Measurements from ENCODE around the gene SPTLC2. TPM values are rescaled to one million over a fixed set of nuclear protein-coding genes. Genes with fewer than 3 reads are reported as not detected.

SPTLC2 gene
- total and polyA plus RNA-seq, 2 of the 8 experiments (the other 6 are each of a cell fraction or from before 2014, with no cell fraction given), result 8.9 to 35.1 TPM

DNA sequence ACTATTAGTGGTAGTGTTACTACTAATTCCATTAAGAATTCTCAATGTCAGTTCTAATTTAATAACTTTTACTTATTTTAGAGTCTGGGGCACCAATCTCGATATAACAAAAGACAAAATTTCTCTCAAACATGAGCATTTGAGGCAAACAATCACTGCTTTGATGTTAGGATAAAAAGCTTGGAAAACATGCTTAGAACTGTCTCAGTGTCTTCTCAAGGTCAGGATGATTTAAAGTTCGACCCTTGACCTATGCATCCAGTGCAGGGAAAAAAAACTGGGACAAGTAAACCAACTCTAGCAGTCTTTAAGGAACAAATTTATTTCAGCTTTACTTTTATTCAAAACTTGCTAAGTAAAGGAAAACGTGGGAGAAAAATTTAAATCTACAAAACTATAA is 31.1 kb downstream of the SPTLC2 start:
- no peak overlapping the region for H4K8ac ChIP-seq (ENCODE audit: extremely low read depth, insufficient read depth, low read length)
- 90% methylated on average over 3 of the region's 3 CpGs; no CpG with 5 or more reads in 1 of the 2 experiments for WGBS, 2 experiments (ENCODE audit: extremely low coverage in 1 of 2, insufficient coverage in 1 of 2, insufficient read length in 1 of 2, insufficient replicate concordance in 2 of 2, low coverage in 1 of 2, low lambda C conversion rate in 2 of 2, missing lambda C conversion rate in 1 of 2)
- H3K4me2 ChIP-seq (ENCODE audit: insufficient read depth in 1 of 2, low read depth in 2 of 2, low read length in 2 of 2), result no peak overlapping the region
- H3K79me1 ChIP-seq (ENCODE audit: low read depth, low read length), result peaks cover 7% of the 10 kb centered on the region; the same call in 1 of the 2 replicates
- H3K23me2 ChIP-seq (ENCODE audit: low read depth, low read length), result no peaks in the 10 kb centered on the region
- TF ChIP-seq RFX5 (IDR thresholded peaks at IDR 0.05; ENCODE audit: borderline replicate concordance, low read depth, low read length) (no peak), TAF1 (IDR thresholded peaks at IDR 0.05; ENCODE audit: low read depth, low read length) (no peak), SAP30 (IDR thresholded peaks at IDR 0.05; ENCODE audit: insufficient read depth, insufficient replicate concordance, low read length) (no peak)
- no peaks in the 10 kb centered on the region for H3K36me3 ChIP-seq (ENCODE audit: control insufficient read depth in 2 of 4, insufficient read depth in 4 of 4, low read length in 3 of 4)
- ChIA-PET POLR2A (ENCODE audit: partially characterized antibody) (no interaction called here), CTCF (ENCODE audit: partially characterized antibody) (no interaction called here)
- FAIRE-seq (no peak), DNase-seq (ENCODE audit: low read depth in 1 of 2, low spot score in 2 of 2) (no peak)
- H3K4me3 ChIP-seq (ENCODE audit: extremely low read depth in 1 of 4, insufficient read depth in 2 of 4, low read depth in 3 of 4, low read length in 4 of 4), result no peak overlapping the region
- no peak overlapping the region for H2BK20ac ChIP-seq (ENCODE audit: low read length)
- H3K79me2 ChIP-seq (ENCODE audit: control insufficient read depth in 1 of 2, insufficient read depth in 2 of 2, low read length in 2 of 2), result peaks cover 0 to 40% of the 10 kb centered on the region in 2 experiments; a peak in 2 of 4 replicates
- H3K27ac ChIP-seq (ENCODE audit: low read depth, low read length), result no peak overlapping the region
- no peak overlapping the region for H2BK5ac ChIP-seq (ENCODE audit: low read depth, low read length)
- no peak overlapping the region for H2AK5ac ChIP-seq (ENCODE audit: low read depth, low read length)
- H2AFZ ChIP-seq (ENCODE audit: low read length), result no peak overlapping the region
- no peak overlapping the region for H3K56ac ChIP-seq (replicated peaks; ENCODE audit: insufficient read length, low read depth, low read length)
- no peak overlapping the region for H2BK15ac ChIP-seq (ENCODE audit: low read length)
- H2BK12ac ChIP-seq (ENCODE audit: low read depth, low read length), result no peak overlapping the region
- no peak overlapping the region for H3K14ac ChIP-seq (ENCODE audit: insufficient read length)
- H3K4me1 ChIP-seq (replicated peaks in 1 of 4; ENCODE audit: control insufficient read depth in 3 of 4, insufficient read depth in 4 of 4, low read length in 3 of 4), result no peaks in the 10 kb centered on the region; a peak in 1 of 7 replicates
- no peaks in the 10 kb centered on the region for H3K9me3 ChIP-seq (ENCODE audit: insufficient read depth in 2 of 2, low read depth in 1 of 2, low read length in 1 of 2)
- no peak overlapping the region for H2BK120ac ChIP-seq (replicated peaks; ENCODE audit: low read depth, low read length)
- no peak overlapping the region for H4K91ac ChIP-seq (replicated peaks; ENCODE audit: insufficient read length, low read length)
- no peaks in the 10 kb centered on the region for H3K27me3 ChIP-seq (replicated peaks in 1 of 4; ENCODE audit: control insufficient read depth in 3 of 4, extremely low read depth in 1 of 4, insufficient read depth in 3 of 4, low read length in 3 of 4)
- peaks cover 0 to 10% of the 10 kb centered on the region in 2 experiments for H4K20me1 ChIP-seq (replicated peaks in 1 of 2; ENCODE audit: control insufficient read depth in 1 of 2, insufficient read depth in 2 of 2, low read length in 2 of 2)
- H3K4ac ChIP-seq (replicated peaks; ENCODE audit: insufficient read length, low read depth, low read length), result no peak overlapping the region
- no peak overlapping the region for H3K23ac ChIP-seq (ENCODE audit: insufficient read length)
- H4K5ac ChIP-seq (ENCODE audit: insufficient read length, low read depth, low read length), result no peak overlapping the region
- H3K9ac ChIP-seq (replicated peaks in 1 of 4; ENCODE audit: extremely low read depth in 1 of 4, low read depth in 3 of 4, low read length in 3 of 4), result no peak overlapping the region
- no peak overlapping the region for H3K18ac ChIP-seq (ENCODE audit: extremely low read depth, low read length)
